NCI-H524 (cell line): ENCODE data around the gene TMTC2.
A peak's percentile ranks its signal among the peaks of the same experiment; 100 is the strongest.

Source experiments
- DNase-seq, 2 experiments: peaks; one replicate each; lab custom pipeline; 2025; lab: John Stamatoyannopoulos, UW

The TMTC2 gene

DNA sequence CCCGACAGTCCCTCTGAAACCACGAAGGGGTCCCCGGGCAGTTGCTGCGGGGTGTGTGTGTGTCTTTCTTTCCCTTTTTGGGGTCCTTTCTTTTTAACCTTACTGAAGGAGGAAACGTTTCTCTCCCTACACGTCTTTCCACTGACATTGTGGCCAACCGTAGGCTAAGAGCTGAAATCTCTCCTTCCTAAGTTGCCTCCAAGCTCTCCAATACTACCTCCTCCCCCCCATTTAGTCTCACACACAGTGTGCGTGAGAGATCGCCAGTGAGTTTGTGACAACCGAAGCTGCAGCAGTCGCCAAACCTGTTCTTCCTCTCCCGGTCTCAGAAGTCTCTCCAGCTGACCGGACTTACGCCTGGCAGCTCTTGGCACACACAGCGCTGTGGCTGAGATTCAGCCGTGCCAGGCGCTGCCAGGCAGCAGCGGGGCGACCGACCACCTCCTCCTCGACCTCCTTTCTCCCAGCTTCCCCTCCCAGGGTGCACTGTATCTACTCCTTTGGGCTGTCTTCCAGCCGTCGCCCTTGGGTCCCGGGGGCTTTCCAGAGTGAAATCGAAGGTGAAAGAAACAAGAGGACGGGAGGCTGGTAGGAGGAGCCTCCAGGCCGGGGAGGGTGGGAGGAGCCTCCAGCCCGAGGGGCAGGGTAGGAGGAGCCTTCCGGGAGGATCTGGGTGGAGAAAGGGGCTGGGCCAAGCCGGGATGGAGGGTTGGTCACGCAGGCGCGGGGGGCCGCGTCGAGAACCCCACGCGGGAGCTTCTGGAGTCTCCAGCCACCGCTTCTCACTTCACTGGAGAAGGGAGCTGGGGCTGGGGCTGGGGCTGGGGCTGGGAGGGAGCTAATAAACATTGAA is at the start of gene TMTC2:
TMTC2 (plus strand) TSS at position 739 of the 853 bp plus-strand sequence.
- DNase-seq: peak; percentile 68 to 80

DNA sequence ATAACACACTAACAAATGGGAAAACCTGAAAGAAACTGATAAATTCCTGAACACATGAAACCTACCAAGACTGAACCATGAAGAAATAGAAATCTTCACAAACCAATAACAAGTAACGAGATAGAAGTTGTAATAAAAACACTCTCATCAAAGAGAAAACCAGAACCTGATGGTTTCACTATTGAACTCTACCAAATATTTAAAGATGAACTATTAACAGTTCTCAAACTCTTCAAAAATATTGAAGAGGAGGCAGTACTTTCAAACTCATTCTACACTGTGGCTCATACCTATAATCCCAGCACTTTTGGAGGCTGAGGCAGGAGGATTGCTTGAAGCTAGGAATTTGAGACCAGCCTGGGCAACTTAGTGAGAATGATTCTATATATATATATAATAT is 48.4 kb upstream of the TMTC2 start:
- DNase-seq: no peak

DNA sequence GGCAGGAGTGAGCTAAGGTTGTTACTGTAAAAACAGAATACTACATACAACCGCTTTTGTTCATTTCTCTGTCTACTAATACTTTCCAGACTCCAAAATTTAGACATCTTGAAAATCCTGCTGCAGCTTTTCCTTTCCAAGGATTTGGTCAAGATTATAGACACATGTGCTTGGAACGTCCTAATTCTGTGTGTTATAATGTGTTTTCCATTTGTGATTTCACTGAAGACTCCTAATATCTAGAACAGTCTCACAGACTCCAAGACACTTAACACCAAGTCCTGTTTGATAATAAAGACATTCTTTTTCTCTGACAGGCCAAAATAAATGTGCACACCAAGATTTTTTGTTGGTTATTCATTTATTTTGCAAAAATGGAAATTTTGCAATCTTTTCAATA is 41.8 kb upstream of the TMTC2 start:
- DNase-seq: no peak

- DNase-seq: no peak
Observed at GRCh38 chr12:82645414-82645813, 41.3 kb upstream of the TMTC2 start.

GRCh38 chr12:82647853-82648252 is 38.9 kb upstream of the TMTC2 start:
- DNase-seq: no peak

- DNase-seq: no peak
Observed at GRCh38 chr12:82648259-82648909, 38.3 kb upstream of the TMTC2 start.

- no peak for DNase-seq
Observed at GRCh38 chr12:82650627-82651337, 35.9 kb upstream of the TMTC2 start.

DNA sequence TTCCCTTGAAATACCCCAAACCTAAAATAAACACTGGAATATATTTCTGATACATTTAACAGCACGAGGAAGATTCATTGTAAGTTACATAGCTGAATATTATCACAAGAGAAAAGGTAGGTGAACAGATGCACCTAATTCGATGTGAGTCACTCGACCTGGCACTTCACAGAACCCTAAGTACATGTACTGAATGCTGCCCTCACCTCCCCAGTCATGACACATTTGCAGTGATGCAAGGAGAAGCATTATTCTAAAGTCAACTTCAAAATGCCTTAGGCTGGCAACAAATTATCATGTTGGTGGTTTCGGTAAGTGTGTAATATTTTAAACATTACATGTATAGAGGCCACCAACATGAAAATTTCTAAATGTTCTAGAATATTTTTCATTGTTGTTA is 35.2 kb upstream of the TMTC2 start:
- peak in 1 of 2 experiments; percentile 3 for DNase-seq

DNA sequence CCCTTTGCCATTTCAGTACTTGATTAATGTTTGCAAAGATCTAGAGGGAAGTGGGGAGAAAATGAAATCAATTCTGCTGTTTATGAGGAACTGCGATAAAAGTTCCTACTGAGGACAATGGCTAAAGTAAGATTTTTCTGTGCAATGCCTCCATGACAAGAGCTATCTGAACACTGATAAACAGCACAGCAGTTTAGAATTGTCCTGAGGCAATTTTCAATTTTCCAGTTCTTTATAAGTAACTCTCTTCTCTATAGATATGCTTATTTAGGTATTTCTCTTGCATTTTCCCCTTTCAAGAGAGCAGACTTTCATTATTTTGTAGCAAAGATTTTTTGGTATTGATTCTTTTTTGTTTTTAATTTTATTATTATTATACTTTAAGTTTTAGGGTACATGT is 34.6 kb upstream of the TMTC2 start:
- DNase-seq: no peak

GRCh38 chr12:82655751-82656150 is 31.0 kb upstream of the TMTC2 start:
- DNase-seq: no peak

GRCh38 chr12:82659343-82660207 is 27.1 kb upstream of the TMTC2 start:
- DNase-seq: no peak

- DNase-seq: no peak
Observed at GRCh38 chr12:82660541-82661325, 26.0 kb upstream of the TMTC2 start.

GRCh38 chr12:82663893-82664292 is 22.8 kb upstream of the TMTC2 start:
- DNase-seq: no peak

GRCh38 chr12:82665142-82665923 is 21.4 kb upstream of the TMTC2 start:
- no peak for DNase-seq

DNA sequence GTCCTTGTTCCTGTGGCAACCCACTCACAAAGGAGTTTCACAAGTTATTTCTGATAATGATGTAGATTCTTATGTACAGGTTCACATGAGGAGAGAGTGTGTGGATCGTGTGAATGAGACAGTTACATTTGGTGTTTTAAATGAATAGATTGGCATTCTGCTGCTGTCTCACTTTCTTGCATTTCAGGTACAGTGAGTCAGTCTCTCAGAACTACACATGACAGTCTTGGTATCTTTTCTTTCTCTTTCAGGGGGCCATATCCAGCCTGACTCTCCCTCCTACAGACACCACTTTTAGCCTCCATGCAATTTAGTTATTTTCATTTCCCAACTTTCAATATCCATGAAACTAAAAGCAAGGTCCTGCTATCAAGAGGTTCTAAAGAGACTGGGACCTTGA is 19.9 kb upstream of the TMTC2 start:
- no peak for DNase-seq

GRCh38 chr12:82671673-82672195 is 15.0 kb upstream of the TMTC2 start:
- DNase-seq: no peak

GRCh38 chr12:82672811-82673495 is 13.8 kb upstream of the TMTC2 start:
- DNase-seq: no peak

DNA sequence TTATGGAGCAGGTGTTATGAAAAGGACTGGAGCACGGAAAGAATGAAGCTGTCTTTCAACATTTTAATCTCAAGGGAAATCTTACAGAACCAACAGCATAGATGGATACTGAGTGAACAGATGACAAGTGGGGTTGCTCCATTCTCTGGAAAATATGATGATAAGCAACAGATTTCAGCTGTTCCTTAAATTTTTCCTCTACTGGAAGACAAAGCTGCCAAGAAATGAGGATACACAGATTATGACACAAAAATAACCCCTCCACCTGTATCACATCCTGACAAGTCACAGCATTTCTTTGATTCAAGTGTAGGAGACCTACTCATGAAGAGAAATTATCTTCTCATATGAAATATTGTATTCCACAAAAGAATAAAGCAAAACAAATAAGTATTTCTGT is 13.0 kb upstream of the TMTC2 start:
- peak; percentile 20 to 56 for DNase-seq

- DNase-seq: peak in 1 of 2 experiments; percentile 31
Observed at GRCh38 chr12:82675246-82675645, 11.5 kb upstream of the TMTC2 start.
